OCI-LY3 (cell line): ENCODE measurements around the gene EPB41L4A.

ENCODE experiments used
- EZH2phosphoT487 ChIP-seq: fragments of 200-600 bp; shearing (Covaris generic); IDR thresholded peaks from 2 replicates; pipeline ENCODE4 v1.6.1; 2018; ENCODE audit warnings: antibody characterized with exemption, mixed run types, low read depth
- TF ChIP-seq, protein P1 (sequence below): fragments of 200-600, 300-600 bp; sonication (generic); IDR thresholded peaks from 2 replicates; pipeline ENCODE4 v1.5.1; 2014; ENCODE audit warnings: antibody characterized with exemption, low read length, low read depth

DNA sequence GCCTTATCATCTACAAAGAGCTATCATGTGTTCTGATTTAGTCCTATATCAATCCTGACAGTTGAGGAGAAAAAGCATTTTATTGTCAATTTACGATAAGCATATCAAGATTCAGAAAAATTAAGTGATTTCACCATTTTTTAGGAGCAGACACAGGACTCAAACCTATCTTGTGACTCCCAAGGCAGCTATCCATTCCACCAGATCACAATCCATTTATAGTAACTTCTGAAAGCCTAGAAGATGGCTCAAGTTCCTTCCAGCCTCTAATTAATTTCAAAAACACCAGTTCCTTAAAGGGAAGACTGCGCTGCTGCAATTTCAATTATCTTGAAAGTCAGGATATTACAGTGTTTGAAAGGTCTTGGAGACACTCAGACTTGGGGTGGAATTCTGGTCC lies 114.3 kb downstream of the EPB41L4A start:
- TF ChIP-seq, protein P1, sequence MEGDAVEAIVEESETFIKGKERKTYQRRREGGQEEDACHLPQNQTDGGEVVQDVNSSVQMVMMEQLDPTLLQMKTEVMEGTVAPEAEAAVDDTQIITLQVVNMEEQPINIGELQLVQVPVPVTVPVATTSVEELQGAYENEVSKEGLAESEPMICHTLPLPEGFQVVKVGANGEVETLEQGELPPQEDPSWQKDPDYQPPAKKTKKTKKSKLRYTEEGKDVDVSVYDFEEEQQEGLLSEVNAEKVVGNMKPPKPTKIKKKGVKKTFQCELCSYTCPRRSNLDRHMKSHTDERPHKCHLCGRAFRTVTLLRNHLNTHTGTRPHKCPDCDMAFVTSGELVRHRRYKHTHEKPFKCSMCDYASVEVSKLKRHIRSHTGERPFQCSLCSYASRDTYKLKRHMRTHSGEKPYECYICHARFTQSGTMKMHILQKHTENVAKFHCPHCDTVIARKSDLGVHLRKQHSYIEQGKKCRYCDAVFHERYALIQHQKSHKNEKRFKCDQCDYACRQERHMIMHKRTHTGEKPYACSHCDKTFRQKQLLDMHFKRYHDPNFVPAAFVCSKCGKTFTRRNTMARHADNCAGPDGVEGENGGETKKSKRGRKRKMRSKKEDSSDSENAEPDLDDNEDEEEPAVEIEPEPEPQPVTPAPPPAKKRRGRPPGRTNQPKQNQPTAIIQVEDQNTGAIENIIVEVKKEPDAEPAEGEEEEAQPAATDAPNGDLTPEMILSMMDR = no peak
- no peak for TF ChIP-seq EZH2phosphoT487
